ENCODE data around the gene CEP57. TPM values are rescaled to one million over a fixed set of nuclear protein-coding genes. Genes with fewer than 3 reads are reported as not detected.

Gene CEP57
- total and polyA plus RNA-seq, 2 of the 13 experiments (the other 11 are each of a cell fraction or from before 2014, with no cell fraction given), result 34.3 to 59.4 TPM

- TF ChIP-seq ZBTB39 (CRISPR knock-in tag; IDR thresholded peaks at IDR 0.05) (no peak), SMAD9 (CRISPR knock-in tag; IDR thresholded peaks at IDR 0.05) (peak; percentile 49; the same call in 1 of the 2 replicates), MBD4 (IDR thresholded peaks at IDR 0.05; ENCODE audit: borderline replicate concordance, low read length) (no peak), PAWR (CRISPR knock-in tag; IDR thresholded peaks at IDR 0.05; ENCODE audit: borderline replicate concordance) (no peak), NFIB (CRISPR knock-in tag; IDR thresholded peaks at IDR 0.05; ENCODE audit: borderline replicate concordance) (no peak), ERF (CRISPR knock-in tag; IDR thresholded peaks at IDR 0.05) (peak; percentile 89), SOX6 (IDR thresholded peaks at IDR 0.05) (no peak), SOX6 (CRISPR knock-in tag; IDR thresholded peaks at IDR 0.05) (peak; percentile 71), HNRNPK (IDR thresholded peaks at IDR 0.05; ENCODE audit: low read depth, low read length, poor library complexity, severe bottlenecking) (peak; percentile 75), JARID2 (CRISPR knock-in tag; IDR thresholded peaks at IDR 0.05; ENCODE audit: insufficient replicate concordance) (no peak), HIVEP1 (CRISPR knock-in tag; IDR thresholded peaks at IDR 0.05) (peak; percentile 67; the same call in 1 of the 2 replicates), ZZZ3 (CRISPR knock-in tag; IDR thresholded peaks at IDR 0.05; ENCODE audit: borderline replicate concordance) (peak; percentile 66; the same call in 1 of the 2 replicates), BCL3 (CRISPR knock-in tag; IDR thresholded peaks at IDR 0.05) (peak; percentile 60), ZBED4 (CRISPR knock-in tag; IDR thresholded peaks at IDR 0.05; ENCODE audit: borderline replicate concordance) (peak; percentile 82), ZKSCAN5 (CRISPR knock-in tag; IDR thresholded peaks at IDR 0.05) (no peak), ZNF687 (CRISPR knock-in tag; IDR thresholded peaks at IDR 0.05) (peak; percentile 92)
Measured at GRCh38 chr11:95789506-95790122, 684 bp upstream of the CEP57 start, which contains the start of gene FAM76B (continued).
